ENCODE results near the gene SMAD3.

GRCh38 chr15:67096546-67097294 is 31.3 kb downstream of the SMAD3 start:
- TF ChIP-seq, protein P1, sequence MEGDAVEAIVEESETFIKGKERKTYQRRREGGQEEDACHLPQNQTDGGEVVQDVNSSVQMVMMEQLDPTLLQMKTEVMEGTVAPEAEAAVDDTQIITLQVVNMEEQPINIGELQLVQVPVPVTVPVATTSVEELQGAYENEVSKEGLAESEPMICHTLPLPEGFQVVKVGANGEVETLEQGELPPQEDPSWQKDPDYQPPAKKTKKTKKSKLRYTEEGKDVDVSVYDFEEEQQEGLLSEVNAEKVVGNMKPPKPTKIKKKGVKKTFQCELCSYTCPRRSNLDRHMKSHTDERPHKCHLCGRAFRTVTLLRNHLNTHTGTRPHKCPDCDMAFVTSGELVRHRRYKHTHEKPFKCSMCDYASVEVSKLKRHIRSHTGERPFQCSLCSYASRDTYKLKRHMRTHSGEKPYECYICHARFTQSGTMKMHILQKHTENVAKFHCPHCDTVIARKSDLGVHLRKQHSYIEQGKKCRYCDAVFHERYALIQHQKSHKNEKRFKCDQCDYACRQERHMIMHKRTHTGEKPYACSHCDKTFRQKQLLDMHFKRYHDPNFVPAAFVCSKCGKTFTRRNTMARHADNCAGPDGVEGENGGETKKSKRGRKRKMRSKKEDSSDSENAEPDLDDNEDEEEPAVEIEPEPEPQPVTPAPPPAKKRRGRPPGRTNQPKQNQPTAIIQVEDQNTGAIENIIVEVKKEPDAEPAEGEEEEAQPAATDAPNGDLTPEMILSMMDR (IDR thresholded peaks at IDR 0.05): no peak
- no peak for TF ChIP-seq POLR2AphosphoS5 (IDR thresholded peaks at IDR 0.05)

All from suprapubic skin (tissue), 3 donors.